HepG2 (cell line): ENCODE measurements around the gene DCAF15. TPM values are rescaled to one million over a fixed set of nuclear protein-coding genes. Genes with fewer than 3 reads are reported as not detected.
A peak's percentile ranks its signal among the peaks of the same experiment; 100 is the strongest.

Experiments
- ATAC-seq: fragments of 200-7000 bp; cut with Tn5 transposase; 3 replicates; pipeline ENCODE4 v1.9.1; 2020; ENCODE audit warnings: mild to moderate bottlenecking, moderate library complexity
- BruUV-seq: library from RNA; stranded (reverse); fragments of 400-500 nt; replicated peaks from 2 replicates; lab custom pipeline; 2021; lab: Mats Ljungman, UMichigan
- CTCF ChIA-PET: fragments of 300-600 bp; formaldehyde crosslinking; extraction: SDS; loops from one replicate; lab custom pipeline; 2021; ENCODE audit warnings: low total read pairs, inconsistent platforms, low intra/inter-chr PET ratio; lab: Yijun Ruan, JAX
- POLR2A ChIA-PET: fragments of 350-600 bp; sonication (Branson Sonifier 250); formaldehyde crosslinking; loops from one replicate; lab custom pipeline; 2020; ENCODE audit warnings: antibody characterized with exemption, inconsistent platforms; lab: Yijun Ruan, JAX
- DNase-seq: peaks from one replicate; pipeline ENCODE4 v3.0.0-alpha.2; 2015; ENCODE audit warnings: low spot score
- FAIRE-seq: peaks from 3 replicates; lab custom pipeline; 2011; peaks lifted over from hg19 to GRCh38; lab: Jason Lieb, UNC
- H2AFZ ChIP-seq: one replicate; pipeline ENCODE4 v1.6.1; 2011; ENCODE audit warnings: low read length, inconsistent platforms
- H3K27ac ChIP-seq: fragments of 300-600 bp; 3 replicates; pipeline ENCODE4 v1.8.0; 2011; ENCODE audit warnings: mixed run types, mild to moderate bottlenecking, mixed read lengths, low read length, inconsistent platforms; ENCODE audit not compliant: insufficient read depth; ENCODE audit errors: extremely low read length
- H3K27me3 ChIP-seq, 2 experiments: fragments of 200-600 bp in 1 of 2; 2 replicates in 1 of 2; 3 replicates in 1 of 2; pipeline versions ENCODE4 v1.6.0 to v1.8.0; 2011; ENCODE audit warnings: low read length in 2 of 2, mild to moderate bottlenecking in 2 of 2, moderate library complexity in 2 of 2, inconsistent platforms in 1 of 2; ENCODE audit not compliant: insufficient read depth in 2 of 2, control insufficient read depth in 1 of 2
- H3K36me3 ChIP-seq, 2 experiments: fragments of 200-600 bp in 1 of 2; replicated peaks in 1 of 2; 2 replicates in 1 of 2; 3 replicates in 1 of 2; pipeline versions ENCODE4 v1.5.1 to v1.8.0; 2011; ENCODE audit warnings: low read length in 2 of 2, inconsistent platforms in 1 of 2; ENCODE audit not compliant: insufficient read depth in 2 of 2, control insufficient read depth in 1 of 2
- H3K4me1 ChIP-seq: 2 replicates; pipeline ENCODE4 v1.5.1; 2012; ENCODE audit warnings: low read length, inconsistent platforms; ENCODE audit not compliant: insufficient read depth
- H3K4me2 ChIP-seq: 2 replicates; pipeline ENCODE4 v1.6.0; 2011; ENCODE audit warnings: low read depth, low read length, inconsistent platforms
- H3K4me3 ChIP-seq, 3 experiments: fragments of 200-600 bp in 1 of 3; sonication (generic), shearing (Covaris generic) in 1 of 3; replicated peaks in 1 of 3; 2 replicates each; pipeline ENCODE4 v1.5.1; 2011 to 2016; ENCODE audit warnings: low read length in 3 of 3, inconsistent platforms in 2 of 3, low read depth in 2 of 3, mild to moderate bottlenecking in 2 of 3, control low read depth in 1 of 3, mixed read lengths in 1 of 3; ENCODE audit not compliant: insufficient read depth in 1 of 3
- H3K79me2 ChIP-seq: one replicate; pipeline ENCODE4 v1.6.1; 2011; ENCODE audit warnings: low read length, inconsistent platforms; ENCODE audit not compliant: insufficient read depth
- H3K9ac ChIP-seq: 2 replicates; pipeline ENCODE4 v1.6.0; 2011; ENCODE audit warnings: mild to moderate bottlenecking, low read depth, low read length, inconsistent platforms; ENCODE audit not compliant: insufficient read depth
- H3K9me3 ChIP-seq: 2 replicates; pipeline ENCODE4 v1.5.1; 2012; ENCODE audit warnings: mild to moderate bottlenecking, low read length
- H4K20me1 ChIP-seq: 2 replicates; pipeline ENCODE4 v1.6.0; 2011; ENCODE audit warnings: inconsistent platforms, mild to moderate bottlenecking, low read length, moderate library complexity; ENCODE audit not compliant: insufficient read depth
- ARNT2 ChIP-seq: sonication (generic); formaldehyde crosslinking; IDR thresholded peaks from 2 replicates; pipeline ENCODE4 v1.8.0; 2022; ENCODE audit warnings: mild to moderate bottlenecking, low read depth, missing genetic modification reagents, moderate library complexity
- ZNF883 ChIP-seq: sonication (generic); formaldehyde crosslinking; IDR thresholded peaks from 2 replicates; pipeline ENCODE4 v1.5.1; 2020; ENCODE audit warnings: mild to moderate bottlenecking, missing genetic modification reagents; ENCODE audit errors: not compliant biosample characterization
- ZNF891 ChIP-seq: sonication (generic); formaldehyde crosslinking; IDR thresholded peaks from 2 replicates; pipeline ENCODE4 v1.5.0; 2020; ENCODE audit warnings: mild to moderate bottlenecking, missing genetic modification reagents
- WGBS: methylation state at CpG from one replicate; pipeline ENCODE4 v1.1.6; 2017; ENCODE audit warnings: low lambda C conversion rate; 5-methylcytosine and 5-hydroxymethylcytosine counted together
- in situ Hi-C: cut with HindIII; loops from 2 replicates; pipeline ENCODE4 v1.10.0; 2017; ENCODE audit warnings: low pct_unique_long_range_greater_than_20kb; ENCODE audit not compliant: extremely low pct_ligation_motif_present
- intact Hi-C: fragments of 100-400 bp; cut with micrococcal nuclease; formaldehyde crosslinking; loops from one replicate; pipeline ENCODE4 v1.10.0; 2022; ENCODE audit not compliant: unreplicated experiment
- polyA plus RNA-seq, 8 experiments: library from polyadenylated mRNA; depleted of rRNA in 3 of 8; stranded (reverse) in 7 of 8; unstranded in 1 of 8; fragments of >200 nt; fragmentation: Illumina TruSeq in 4 of 8; extraction: Trizol in 4 of 8; gene quantifications; 2 replicates each; pipeline versions ENCODE4 v1.2.1 to v1.2.3, GENCODE V29; 2011 to 2016; ENCODE audit warnings: low read depth in 4 of 8, missing spikeins in 1 of 8, mixed read lengths in 1 of 8; ENCODE audit not compliant: insufficient read depth in 1 of 8
- total RNA-seq, 5 experiments: library from RNA; depleted of rRNA; stranded (reverse); fragments of >200 nt; fragmentation: Illumina TruSeq; extraction: Trizol; gene quantifications; 2 replicates each; pipeline ENCODE4 v1.2.3, GENCODE V29; 2016; ENCODE audit warnings: low read depth in 1 of 5
- TF ChIP-seq, protein P1 (sequence below): sonication (generic); formaldehyde crosslinking; IDR thresholded peaks from 2 replicates; pipeline ENCODE4 v1.5.1; 2020; ENCODE audit warnings: mild to moderate bottlenecking, missing genetic modification reagents, moderate library complexity

The DCAF15 gene
- total and polyA plus RNA-seq, 2 of the 13 experiments (the other 11 are each of a cell fraction or from before 2014, with no cell fraction given): 13.6 to 14.0 TPM

DNA sequence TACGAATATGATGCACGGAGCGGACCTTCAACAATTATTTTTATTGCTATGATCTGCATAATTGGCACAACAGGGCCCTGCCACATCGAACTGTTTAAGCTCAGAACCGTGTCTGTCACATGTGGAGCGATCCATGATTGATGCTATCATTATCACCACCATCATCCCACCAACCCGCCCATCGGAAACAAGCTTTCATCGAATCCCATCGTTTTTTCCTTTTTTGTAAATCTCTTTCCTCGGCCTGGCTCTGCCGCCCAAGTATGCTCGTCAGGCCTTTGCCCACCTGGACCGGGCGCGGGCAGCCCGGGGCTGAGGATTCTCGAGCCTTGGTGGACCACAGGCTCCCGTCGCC, 533 bp upstream of the DCAF15 start:
- intact Hi-C loops (loop anchor here (1.0 to 2.0 kb wide), 2 partner anchors 55 to 71 kb away; partner anchors contain the start of gene RFX1), in situ Hi-C loops (loop anchor here (5.0 kb wide), 1 partner anchor 69 kb away; no protein-coding TSS in a partner anchor)
- no peaks in the 10 kb centered on the region; a peak in 1 of 5 replicates for H3K27me3 ChIP-seq
- peaks cover 14% of the 10 kb centered on the region for H3K79me2 ChIP-seq
- no TSS peak for BruUV-seq
- H3K4me1 ChIP-seq: peaks cover 10% of the 10 kb centered on the region
- no peak for DNase-seq
- peak overlapping the region in 1 of 3 experiments; percentile 35; a peak in 1 of 6 replicates for H3K4me3 ChIP-seq
- WGBS: 28% methylated on average over 18 of the region's 20 CpGs
- H3K36me3 ChIP-seq: peaks cover 11 to 23% of the 10 kb centered on the region in 2 experiments; a peak in 4 of 5 replicates
- H3K9ac ChIP-seq: no peak overlapping the region
- no peak overlapping the region for H2AFZ ChIP-seq
- ChIA-PET POLR2A (interaction anchor here (1.0 to 2.0 kb wide), 5 partner anchors 45 to 129 kb away, joined by 3 to 6 read pairs (median 6); partner anchors contain the start of gene MISP3), CTCF (no interaction called here)
- TF ChIP-seq ARNT2 (CRISPR knock-in tag) (0 out of 2 replicates have a peak, but pooled peaks have one; percentile 2), ZNF883 (CRISPR knock-in tag) (peak; percentile 5), ZNF891 (CRISPR knock-in tag) (no peak)
- TF ChIP-seq, protein P1, sequence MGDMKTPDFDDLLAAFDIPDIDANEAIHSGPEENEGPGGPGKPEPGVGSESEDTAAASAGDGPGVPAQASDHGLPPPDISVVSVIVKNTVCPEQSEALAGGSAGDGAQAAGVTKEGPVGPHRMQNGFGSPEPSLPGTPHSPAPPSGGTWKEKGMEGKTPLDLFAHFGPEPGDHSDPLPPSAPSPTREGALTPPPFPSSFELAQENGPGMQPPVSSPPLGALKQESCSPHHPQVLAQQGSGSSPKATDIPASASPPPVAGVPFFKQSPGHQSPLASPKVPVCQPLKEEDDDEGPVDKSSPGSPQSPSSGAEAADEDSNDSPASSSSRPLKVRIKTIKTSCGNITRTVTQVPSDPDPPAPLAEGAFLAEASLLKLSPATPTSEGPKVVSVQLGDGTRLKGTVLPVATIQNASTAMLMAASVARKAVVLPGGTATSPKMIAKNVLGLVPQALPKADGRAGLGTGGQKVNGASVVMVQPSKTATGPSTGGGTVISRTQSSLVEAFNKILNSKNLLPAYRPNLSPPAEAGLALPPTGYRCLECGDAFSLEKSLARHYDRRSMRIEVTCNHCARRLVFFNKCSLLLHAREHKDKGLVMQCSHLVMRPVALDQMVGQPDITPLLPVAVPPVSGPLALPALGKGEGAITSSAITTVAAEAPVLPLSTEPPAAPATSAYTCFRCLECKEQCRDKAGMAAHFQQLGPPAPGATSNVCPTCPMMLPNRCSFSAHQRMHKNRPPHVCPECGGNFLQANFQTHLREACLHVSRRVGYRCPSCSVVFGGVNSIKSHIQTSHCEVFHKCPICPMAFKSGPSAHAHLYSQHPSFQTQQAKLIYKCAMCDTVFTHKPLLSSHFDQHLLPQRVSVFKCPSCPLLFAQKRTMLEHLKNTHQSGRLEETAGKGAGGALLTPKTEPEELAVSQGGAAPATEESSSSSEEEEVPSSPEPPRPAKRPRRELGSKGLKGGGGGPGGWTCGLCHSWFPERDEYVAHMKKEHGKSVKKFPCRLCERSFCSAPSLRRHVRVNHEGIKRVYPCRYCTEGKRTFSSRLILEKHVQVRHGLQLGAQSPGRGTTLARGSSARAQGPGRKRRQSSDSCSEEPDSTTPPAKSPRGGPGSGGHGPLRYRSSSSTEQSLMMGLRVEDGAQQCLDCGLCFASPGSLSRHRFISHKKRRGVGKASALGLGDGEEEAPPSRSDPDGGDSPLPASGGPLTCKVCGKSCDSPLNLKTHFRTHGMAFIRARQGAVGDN (CRISPR knock-in tag): peak; percentile 39; the same call in 1 of the 2 replicates
- H3K9me3 ChIP-seq: no peaks in the 10 kb centered on the region
- H3K27ac ChIP-seq: no peak overlapping the region
- H4K20me1 ChIP-seq: no peaks in the 10 kb centered on the region
- H3K4me2 ChIP-seq: peak overlapping the region; percentile 58
- FAIRE-seq: no peak
- no peak for ATAC-seq
